Stimulated activated CD4-positive, alpha-beta T cell treated with anti-CD3 and anti-CD28 coated beads, TNF-alpha, amount 100 ng/mL, for 48 hours (primary cell): ENCODE measurements around the gene LRRC73.
"Not testable (repeated sequence)": the region's sequence is repeated elsewhere in the genome, so short reads cannot be mapped to it uniquely, and the experiment has no call there.

ENCODE experiments used
- DNase-seq, 3 donors: peaks; one replicate each; pipeline ENCODE4 v3.0.0-alpha.2; 2020; ENCODE audit warnings: low read depth in 3 of 3

LRRC73 gene

GRCh38 chr6:43461936-43462335, 48.2 kb downstream of the LRRC73 start:
- DNase-seq: no peak

DNA sequence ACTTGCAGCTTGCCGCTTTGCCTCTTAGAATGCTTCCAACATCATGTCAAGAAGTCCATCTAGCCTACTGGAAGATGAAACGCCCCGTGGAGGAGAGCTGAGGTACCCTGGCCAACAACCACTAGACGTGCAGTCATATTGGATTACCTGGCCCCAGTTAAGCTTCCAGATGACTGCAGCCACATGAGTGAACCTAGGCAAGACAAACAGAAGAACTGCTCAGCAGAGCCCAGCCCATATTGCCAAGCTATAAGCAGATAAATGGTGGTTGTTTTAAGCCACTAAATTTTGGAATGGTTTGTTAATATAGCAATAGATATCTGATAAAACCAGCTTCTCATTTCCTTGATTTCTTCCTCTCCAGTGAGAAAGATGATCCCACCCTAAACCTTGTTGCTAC, 50.1 kb downstream of the LRRC73 start:
- DNase-seq: no peak

DNA sequence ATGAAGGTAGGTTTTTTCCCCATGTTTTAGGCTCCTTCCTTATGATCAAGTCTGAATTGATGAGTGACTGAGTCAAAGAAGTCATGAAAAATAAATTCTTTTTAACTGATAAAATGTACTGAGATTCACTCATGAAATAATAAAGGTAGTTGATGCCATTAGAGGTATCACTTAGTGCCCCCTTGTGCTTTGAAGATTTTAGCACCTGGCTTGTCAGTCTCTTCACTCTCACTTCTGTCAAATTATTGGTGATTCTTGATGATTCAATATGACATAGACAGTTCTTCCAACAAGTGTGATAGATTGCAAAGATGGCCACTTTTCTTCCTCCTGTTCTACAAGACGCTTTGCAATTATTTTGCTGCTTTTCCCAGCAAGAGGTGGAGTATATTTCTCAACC, 50.6 kb downstream of the LRRC73 start:
- DNase-seq: no peak

- DNase-seq: not testable (repeated sequence)
Observed at GRCh38 chr6:43458154-43458553, 52.0 kb downstream of the LRRC73 start.

DNA sequence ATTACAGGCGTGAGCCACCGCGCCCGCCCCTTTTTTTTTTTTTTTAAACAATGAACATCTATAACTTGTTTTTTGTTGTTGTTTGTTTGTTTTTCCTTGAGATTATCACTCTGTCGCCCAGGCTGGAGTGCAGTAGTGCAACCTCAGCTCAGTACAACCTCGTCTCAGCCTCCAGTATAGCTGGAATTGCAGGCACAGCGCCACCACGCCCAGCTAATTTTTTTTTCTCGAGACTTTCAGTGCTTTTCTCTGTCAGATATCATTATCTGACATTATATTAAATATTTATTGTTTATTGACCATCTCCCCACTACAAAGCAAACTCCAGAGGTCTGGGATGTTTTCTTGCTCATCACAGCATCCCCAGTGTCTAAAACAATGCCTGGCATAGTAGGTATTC, 52.5 kb downstream of the LRRC73 start:
- no peak for DNase-seq
